T-helper 9 cell (primary cell): ENCODE data around the gene NAA35.

ENCODE experiments used
- DNase-seq: peaks from one replicate; pipeline ENCODE4 v3.0.0-alpha.2; 2020

NAA35 gene

GRCh38 chr9:86069206-86069869, 128.4 kb downstream of the NAA35 start:
- no peak for DNase-seq
